Measurements from ENCODE around the gene SYT8. TPM values are rescaled to one million over a fixed set of nuclear protein-coding genes. Genes with fewer than 3 reads are reported as not detected.
"Not testable (repeated sequence)": the region's sequence is repeated elsewhere in the genome, so short reads cannot be mapped to it uniquely, and the experiment has no call there.

Gene SYT8
- total RNA-seq, 4 donors from 2014 or later = 2.0 TPM; not detected in 3

DNA sequence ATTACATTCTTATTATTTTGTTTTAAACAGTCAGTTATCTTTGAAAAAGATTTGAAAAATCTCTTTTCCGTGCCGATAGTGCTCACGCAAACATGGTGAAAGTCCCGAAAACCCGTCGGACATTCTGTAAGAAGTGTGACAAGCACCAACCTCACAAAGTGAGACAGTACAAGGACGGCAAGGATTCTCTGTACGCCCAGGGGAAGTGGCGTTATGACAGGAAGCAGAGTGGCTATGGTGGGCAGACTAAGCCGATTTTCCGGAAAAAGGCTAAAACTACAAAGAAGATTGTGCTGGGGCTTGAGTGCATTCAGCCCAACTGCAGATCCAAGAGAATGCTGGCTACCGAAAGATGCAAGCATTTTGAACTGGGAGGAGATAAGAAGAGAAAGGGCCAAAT, 42.3 kb upstream of the SYT8 start:
- Histone ChIP-seq H3K27me3 (no peaks in the 10 kb centered on the region), H3K4me3 (no peak overlapping the region), H3K27ac (no peak overlapping the region), H3K9me3 (no peaks in the 10 kb centered on the region), H3K36me3 (no peaks in the 10 kb centered on the region), H3K4me1 (no peaks in the 10 kb centered on the region)
- intact Hi-C loops (cut with DNase I; ENCODE audit: low total_unique reads) = no loop called here
- no peak for DNase-seq
- TF ChIP-seq POLR2A (IDR thresholded peaks at IDR 0.05) = no peak
- TF ChIP-seq CTCF (IDR thresholded peaks at IDR 0.05) = no peak

- no peak overlapping the region for H3K27ac ChIP-seq
- intact Hi-C loops (cut with DNase I; ENCODE audit: low total_unique reads) = no loop called here
- H3K36me3 ChIP-seq = no peaks in the 10 kb centered on the region
- DNase-seq = no peak
- no peaks in the 10 kb centered on the region for H3K27me3 ChIP-seq
- TF ChIP-seq POLR2A (IDR thresholded peaks at IDR 0.05) (no peak), CTCF (IDR thresholded peaks at IDR 0.05) (no peak)
- H3K4me3 ChIP-seq = no peak overlapping the region
- no peaks in the 10 kb centered on the region for H3K4me1 ChIP-seq
- no peaks in the 10 kb centered on the region for H3K9me3 ChIP-seq
Measured at GRCh38 chr11:1793081-1793480, 41.7 kb upstream of the SYT8 start.

DNA sequence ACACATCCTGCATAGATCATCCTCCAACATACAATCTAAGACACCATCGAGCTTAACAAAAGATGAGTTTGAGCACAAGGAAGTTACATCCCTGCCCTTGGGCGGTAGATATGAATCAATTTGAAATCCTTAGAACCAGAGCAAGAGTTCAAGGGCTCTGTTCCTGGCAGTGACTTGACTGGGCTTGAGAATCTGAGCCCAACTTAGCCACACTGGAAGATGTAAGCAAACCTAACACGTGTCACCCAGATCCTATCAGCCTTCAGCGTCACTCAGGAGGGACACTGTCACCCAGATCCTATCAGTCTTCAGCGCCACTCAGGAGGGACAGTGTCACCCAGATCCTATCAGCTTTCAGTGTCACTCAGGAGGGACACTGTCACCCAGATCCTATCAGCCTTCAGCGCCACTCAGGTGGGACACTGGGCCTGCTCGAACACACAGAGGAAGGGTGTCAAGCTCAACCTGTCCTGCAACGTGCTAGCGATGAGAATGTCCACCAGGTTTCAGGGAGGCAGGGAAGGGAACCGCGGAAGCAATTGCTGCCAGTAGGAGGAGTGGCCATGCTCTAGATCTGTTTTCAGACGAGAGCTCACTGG, 38.3 kb upstream of the SYT8 start:
- Histone ChIP-seq H3K4me1 (no peaks in the 10 kb centered on the region), H3K4me3 (no peak overlapping the region), H3K27ac (no peak overlapping the region), H3K36me3 (no peaks in the 10 kb centered on the region), H3K9me3 (no peaks in the 10 kb centered on the region), H3K27me3 (no peaks in the 10 kb centered on the region)
- DNase-seq = no peak
- intact Hi-C loops (cut with DNase I; ENCODE audit: low total_unique reads) = no loop called here
- TF ChIP-seq CTCF (IDR thresholded peaks at IDR 0.05) = no peak
- no peak for TF ChIP-seq POLR2A (IDR thresholded peaks at IDR 0.05)

GRCh38 chr11:1797391-1798125, 37.2 kb upstream of the SYT8 start:
- Histone ChIP-seq H3K4me3 (no peak overlapping the region), H3K9me3 (no peaks in the 10 kb centered on the region), H3K27ac (no peak overlapping the region), H3K36me3 (no peaks in the 10 kb centered on the region), H3K4me1 (no peaks in the 10 kb centered on the region), H3K27me3 (no peaks in the 10 kb centered on the region)
- TF ChIP-seq CTCF (IDR thresholded peaks at IDR 0.05) = no peak
- no peak for TF ChIP-seq POLR2A (IDR thresholded peaks at IDR 0.05)
- no peak for DNase-seq
- intact Hi-C loops (cut with DNase I; ENCODE audit: low total_unique reads) = no loop called here

GRCh38 chr11:1803246-1803645, 31.5 kb upstream of the SYT8 start:
- Histone ChIP-seq H3K27ac (no peak overlapping the region), H3K4me3 (no peak overlapping the region), H3K27me3 (no peaks in the 10 kb centered on the region), H3K36me3 (no peaks in the 10 kb centered on the region), H3K4me1 (no peaks in the 10 kb centered on the region), H3K9me3 (no peaks in the 10 kb centered on the region)
- intact Hi-C loops (cut with DNase I; ENCODE audit: low total_unique reads) = no loop called here
- TF ChIP-seq CTCF (IDR thresholded peaks at IDR 0.05) (no peak), POLR2A (IDR thresholded peaks at IDR 0.05) (no peak)
- DNase-seq = no peak

DNA sequence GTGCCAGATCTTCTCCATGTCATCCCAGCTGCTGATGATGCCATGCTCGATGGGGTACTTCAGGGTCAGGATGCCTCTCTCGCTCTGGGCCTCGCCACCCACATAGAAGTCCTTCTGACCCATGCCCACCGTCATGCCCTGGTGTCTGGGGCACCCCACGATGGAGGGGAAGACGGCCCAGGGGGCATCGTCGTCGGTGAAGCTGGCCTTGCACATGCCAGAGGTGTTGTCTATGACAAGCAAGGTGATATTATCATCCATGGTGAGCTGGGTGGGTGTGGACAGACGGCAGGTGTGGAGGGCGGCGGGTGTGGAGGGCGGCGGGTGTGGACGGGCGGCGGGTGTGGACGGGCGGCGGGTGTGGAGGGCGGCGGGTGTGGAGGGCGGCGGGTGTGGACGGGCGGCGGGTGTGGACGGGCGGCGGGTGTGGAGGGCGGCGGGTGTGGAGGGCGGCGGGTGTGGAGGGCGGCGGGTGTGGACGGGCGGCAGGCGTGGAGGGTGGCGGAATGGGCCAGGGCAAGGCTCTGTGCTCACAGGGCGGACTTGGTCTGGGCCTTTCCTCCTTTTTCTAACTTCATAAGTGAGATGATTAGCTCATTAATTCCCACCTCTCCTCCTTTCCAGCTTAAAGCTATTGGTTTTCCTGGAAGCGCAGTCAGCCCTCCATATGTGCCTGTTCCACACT, 30.8 kb upstream of the SYT8 start:
- H3K27me3 ChIP-seq = not testable (repeated sequence)

More for the DNA sequence above, 30.8 kb upstream of the SYT8 start:
- DNase-seq; H3K4me3 ChIP-seq; H3K27ac ChIP-seq; intact Hi-C loops (cut with DNase I; ENCODE audit: low total_unique reads); H3K4me1 ChIP-seq; H3K36me3 ChIP-seq; H3K9me3 ChIP-seq: not testable (repeated sequence)

All from uterus (tissue), 4 donors.